CD14-positive monocyte (primary cell): Measurements from ENCODE around the gene ROR1. TPM values are rescaled to one million over a fixed set of nuclear protein-coding genes. Genes with fewer than 3 reads are reported as not detected.

ENCODE experiments used
- DNase-seq, 3 donors: peaks; one replicate each; pipeline ENCODE4 v3.0.0-alpha.2; 2011 to 2022
- H2AFZ ChIP-seq: 2 replicates; pipeline ENCODE4 v1.6.0; 2012; ENCODE audit warnings: mild to moderate bottlenecking, low read depth, low read length, inconsistent platforms; ENCODE audit not compliant: insufficient read depth, poor library complexity, severe bottlenecking
- H3K27ac ChIP-seq, 2 donors: 1 replicate in 1 of 2; 2 replicates in 1 of 2; pipeline ENCODE4 v1.5.1; 2012 to 2013; ENCODE audit warnings: low read length in 2 of 2, control low read depth in 1 of 2, inconsistent platforms in 1 of 2, low read depth in 1 of 2, mild to moderate bottlenecking in 1 of 2
- H3K27me3 ChIP-seq, 2 donors: one replicate each; pipeline versions ENCODE4 v1.6.0 to v1.6.1; 2011 to 2013; ENCODE audit warnings: low read length in 2 of 2; ENCODE audit not compliant: control insufficient read depth in 2 of 2, insufficient read depth in 2 of 2
- H3K36me3 ChIP-seq, 2 donors: replicated peaks in 1 of 2; 1 replicate in 1 of 2; 2 replicates in 1 of 2; pipeline versions ENCODE4 v1.5.1 to v1.6.1; 2012 to 2013; ENCODE audit warnings: low read length in 2 of 2, control low read depth in 1 of 2, inconsistent platforms in 1 of 2, mild to moderate bottlenecking in 1 of 2; ENCODE audit not compliant: insufficient read depth in 2 of 2, control insufficient read depth in 1 of 2
- H3K4me1 ChIP-seq, 2 donors: 1 replicate in 1 of 2; 2 replicates in 1 of 2; pipeline versions ENCODE4 v1.5.1 to v1.6.1; 2012 to 2013; ENCODE audit warnings: low read length in 2 of 2, control low read depth in 1 of 2, inconsistent platforms in 1 of 2, mild to moderate bottlenecking in 1 of 2, moderate library complexity in 1 of 2; ENCODE audit not compliant: insufficient read depth in 2 of 2, control insufficient read depth in 1 of 2
- H3K4me2 ChIP-seq: replicated peaks from 2 replicates; pipeline ENCODE3; 2012; ENCODE audit warnings: low read length, moderate library complexity, mild to moderate bottlenecking; ENCODE audit not compliant: poor library complexity, severe bottlenecking; ENCODE audit errors: extremely low read depth
- H3K4me3 ChIP-seq, 3 experiments: fragments of 200-600 bp in 1 of 3; sonication (generic) in 1 of 3; replicated peaks in 1 of 3; 1 replicate in 2 of 3; 2 replicates in 1 of 3; pipeline ENCODE4 v1.5.1; 2011 to 2013; ENCODE audit warnings: low read length in 3 of 3, mild to moderate bottlenecking in 3 of 3, control low read depth in 2 of 3, low read depth in 2 of 3, inconsistent platforms in 1 of 3, moderate library complexity in 1 of 3
- H3K79me2 ChIP-seq: 2 replicates; pipeline ENCODE4 v1.6.0; 2012; ENCODE audit warnings: mild to moderate bottlenecking, control low read depth, inconsistent platforms, low read length, moderate library complexity; ENCODE audit not compliant: insufficient read depth
- H3K9ac ChIP-seq: 2 replicates; pipeline ENCODE4 v1.6.0; 2017; ENCODE audit warnings: low read length, mild to moderate bottlenecking; ENCODE audit not compliant: insufficient read depth, poor library complexity, severe bottlenecking
- H3K9me3 ChIP-seq, 2 donors: replicated peaks in 1 of 2; 1 replicate in 1 of 2; 2 replicates in 1 of 2; pipeline versions ENCODE4 v1.5.1 to v1.6.1; 2012 to 2013; ENCODE audit warnings: low read length in 2 of 2, control low read depth in 1 of 2; ENCODE audit not compliant: control insufficient read depth in 1 of 2, insufficient read depth in 1 of 2
- H4K20me1 ChIP-seq: 2 replicates; pipeline ENCODE4 v1.6.0; 2012; ENCODE audit warnings: mild to moderate bottlenecking, low read length, control low read depth, moderate library complexity; ENCODE audit not compliant: insufficient read depth
- H3K27ac Mint-ChIP-seq, 7 donors: one replicate each; pipeline ENCODE4 v1.8.0; 2020; ENCODE audit warnings: mild to moderate bottlenecking in 7 of 7, mixed read lengths in 7 of 7, moderate library complexity in 6 of 7, inconsistent platforms in 2 of 7
- H3K27me3 Mint-ChIP-seq, 3 donors: one replicate each; pipeline ENCODE4 v1.8.0; 2021 to 2022; ENCODE audit warnings: low read depth in 3 of 3, mild to moderate bottlenecking in 3 of 3, mixed read lengths in 3 of 3, moderate library complexity in 3 of 3, inconsistent platforms in 1 of 3
- H3K36me3 Mint-ChIP-seq, 2 donors: one replicate each; pipeline ENCODE4 v1.8.0; 2020; ENCODE audit warnings: mixed read lengths in 2 of 2, inconsistent platforms in 1 of 2, mild to moderate bottlenecking in 1 of 2
- H3K4me1 Mint-ChIP-seq: one replicate; pipeline ENCODE4 v1.8.0; 2020; ENCODE audit warnings: mild to moderate bottlenecking, mixed read lengths
- H3K4me3 Mint-ChIP-seq, 2 donors: one replicate each; pipeline ENCODE4 v1.8.0; 2020; ENCODE audit warnings: mild to moderate bottlenecking in 2 of 2, mixed read lengths in 2 of 2, moderate library complexity in 1 of 2
- H3K9me3 Mint-ChIP-seq, 7 donors: one replicate each; pipeline ENCODE4 v1.8.0; 2020 to 2022; ENCODE audit warnings: mixed read lengths in 7 of 7, mild to moderate bottlenecking in 6 of 7, moderate library complexity in 6 of 7, inconsistent platforms in 2 of 7
- WGBS: methylation state at CpG from one replicate; pipeline ENCODE4 v1.1.5; 2013; ENCODE audit warnings: missing lambda C conversion rate; ENCODE audit not compliant: insufficient coverage; 5-methylcytosine and 5-hydroxymethylcytosine counted together
- intact Hi-C, 2 donors: fragments of 100-400 bp; cut with micrococcal nuclease; formaldehyde crosslinking; loops; one replicate each; pipeline versions ENCODE4 v1.15.0 to v1.15.1; 2023
- polyA plus RNA-seq, 3 donors: library from polyadenylated mRNA; depleted of rRNA in 1 of 3; unstranded in 2 of 3; stranded (reverse) in 1 of 3; fragments of 300-500 nt in 2 of 3; fragments of >200 nt in 1 of 3; fragmentation: Illumina TruSeq in 2 of 3; gene quantifications; 1 replicate in 2 of 3; 2 replicates in 1 of 3; pipeline ENCODE4 v1.2.3, GENCODE V29; 2012 to 2021
- TF ChIP-seq, protein P1 (sequence below): fragments of 200-600 bp; IDR thresholded peaks from one replicate; pipeline ENCODE4 v1.8.0; 2022; ENCODE audit warnings: antibody characterized with exemption, mild to moderate bottlenecking

ROR1 gene
- polyA plus RNA-seq, 3 donors, result not detected

DNA sequence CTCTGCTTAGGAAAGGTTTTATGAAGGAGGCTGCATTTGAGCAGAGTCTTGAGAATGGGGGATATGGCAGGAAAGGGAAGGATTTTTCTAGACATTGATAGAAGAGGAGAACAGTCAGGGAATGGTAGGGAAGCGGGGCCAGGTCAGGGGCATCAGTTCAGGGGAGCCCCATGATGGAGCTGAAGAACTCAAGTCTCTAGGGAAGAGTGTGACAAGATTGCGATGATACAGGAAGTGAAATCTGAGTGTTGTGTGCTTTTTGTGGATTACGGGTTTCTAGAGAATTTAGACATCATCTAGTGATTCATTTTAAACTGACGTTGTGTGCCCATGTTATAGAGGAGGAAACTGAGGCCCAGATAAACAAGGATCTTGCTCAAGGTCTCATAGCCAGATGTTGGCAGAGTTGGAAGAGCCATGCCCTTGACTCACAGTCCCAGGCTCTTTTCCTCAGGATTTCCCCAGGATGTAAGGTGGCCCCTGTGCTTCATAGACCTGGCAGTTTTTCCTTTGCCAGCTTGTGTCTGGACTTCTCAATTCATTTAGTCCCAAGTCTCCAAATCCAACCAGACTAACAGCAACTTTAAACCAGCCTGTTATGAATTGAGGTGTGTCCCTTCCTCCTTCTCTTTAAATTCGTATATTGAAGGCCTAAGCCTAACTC, 130.3 kb downstream of the ROR1 start:
- H3K9ac ChIP-seq, result no peak overlapping the region
- no peaks in the 10 kb centered on the region for H3K79me2 ChIP-seq
- Mint-ChIP-seq H3K4me1 (no peaks in the 10 kb centered on the region), H3K36me3 (no peaks in the 10 kb centered on the region), H3K4me3 (no peak overlapping the region), H3K27ac (peak overlapping the region in 1 of 7 donors; percentile 7), H3K9me3 (no peaks in the 10 kb centered on the region), H3K27me3 (peaks cover 0 to 2% (median 0%) of the 10 kb centered on the region in 3 donors)
- H2AFZ ChIP-seq, result no peak overlapping the region
- no peak for DNase-seq
- intact Hi-C loops, result no loop called here
- H3K4me2 ChIP-seq, result no peak overlapping the region
- TF ChIP-seq, protein P1, sequence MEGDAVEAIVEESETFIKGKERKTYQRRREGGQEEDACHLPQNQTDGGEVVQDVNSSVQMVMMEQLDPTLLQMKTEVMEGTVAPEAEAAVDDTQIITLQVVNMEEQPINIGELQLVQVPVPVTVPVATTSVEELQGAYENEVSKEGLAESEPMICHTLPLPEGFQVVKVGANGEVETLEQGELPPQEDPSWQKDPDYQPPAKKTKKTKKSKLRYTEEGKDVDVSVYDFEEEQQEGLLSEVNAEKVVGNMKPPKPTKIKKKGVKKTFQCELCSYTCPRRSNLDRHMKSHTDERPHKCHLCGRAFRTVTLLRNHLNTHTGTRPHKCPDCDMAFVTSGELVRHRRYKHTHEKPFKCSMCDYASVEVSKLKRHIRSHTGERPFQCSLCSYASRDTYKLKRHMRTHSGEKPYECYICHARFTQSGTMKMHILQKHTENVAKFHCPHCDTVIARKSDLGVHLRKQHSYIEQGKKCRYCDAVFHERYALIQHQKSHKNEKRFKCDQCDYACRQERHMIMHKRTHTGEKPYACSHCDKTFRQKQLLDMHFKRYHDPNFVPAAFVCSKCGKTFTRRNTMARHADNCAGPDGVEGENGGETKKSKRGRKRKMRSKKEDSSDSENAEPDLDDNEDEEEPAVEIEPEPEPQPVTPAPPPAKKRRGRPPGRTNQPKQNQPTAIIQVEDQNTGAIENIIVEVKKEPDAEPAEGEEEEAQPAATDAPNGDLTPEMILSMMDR, result no peak
- no peaks in the 10 kb centered on the region for H4K20me1 ChIP-seq
- 54% methylated on average over 3 of the region's 5 CpGs for WGBS
- no peaks in the 10 kb centered on the region for H3K4me1 ChIP-seq
- H3K27me3 ChIP-seq, result no peaks in the 10 kb centered on the region
- no peak overlapping the region for H3K4me3 ChIP-seq
- H3K27ac ChIP-seq, result no peak overlapping the region
- no peaks in the 10 kb centered on the region for H3K9me3 ChIP-seq
- no peaks in the 10 kb centered on the region for H3K36me3 ChIP-seq

DNA sequence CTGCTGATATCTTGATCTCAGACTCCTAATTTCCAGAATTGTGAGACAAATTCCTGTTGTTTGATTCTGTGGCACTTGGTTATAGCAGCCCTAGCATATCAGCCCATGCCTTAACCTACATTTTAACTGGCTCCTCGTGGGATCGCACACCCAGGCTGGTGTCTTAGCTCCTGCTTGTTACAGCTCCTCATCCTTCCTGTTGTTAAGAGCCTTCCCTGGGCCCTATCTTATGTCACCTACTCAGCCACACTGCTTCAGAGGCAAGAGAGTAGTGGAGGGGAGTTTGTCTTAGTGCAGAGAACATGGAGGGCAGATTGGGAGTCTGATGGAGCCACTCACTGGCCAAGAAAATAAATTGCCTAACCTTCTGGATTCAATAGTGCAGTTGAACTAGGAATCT, 131.0 kb downstream of the ROR1 start:
- no peak overlapping the region for H2AFZ ChIP-seq
- H3K27me3 ChIP-seq, result no peaks in the 10 kb centered on the region
- no peaks in the 10 kb centered on the region for H4K20me1 ChIP-seq
- Mint-ChIP-seq H3K4me3 (no peak overlapping the region), H3K4me1 (no peaks in the 10 kb centered on the region), H3K9me3 (no peaks in the 10 kb centered on the region), H3K27ac (no peak overlapping the region), H3K27me3 (peaks cover 0 to 2% (median 0%) of the 10 kb centered on the region in 3 donors), H3K36me3 (no peaks in the 10 kb centered on the region)
- H3K27ac ChIP-seq, result no peak overlapping the region
- intact Hi-C loops, result no loop called here
- no peak for DNase-seq
- no CpG with 5 or more reads among the region's 2 CpGs for WGBS
- no peaks in the 10 kb centered on the region for H3K4me1 ChIP-seq
- H3K4me3 ChIP-seq, result no peak overlapping the region
- H3K36me3 ChIP-seq, result no peaks in the 10 kb centered on the region
- TF ChIP-seq, protein P1, result no peak
- H3K79me2 ChIP-seq, result no peaks in the 10 kb centered on the region
- H3K9ac ChIP-seq, result no peak overlapping the region
- no peaks in the 10 kb centered on the region for H3K9me3 ChIP-seq
- H3K4me2 ChIP-seq, result no peak overlapping the region
